CD4-positive, alpha-beta T cell treated with Interleukin-1 beta for 1 hour (primary cell): ENCODE results near the gene ZNF469.
A peak's percentile ranks its signal among the peaks of the same experiment; 100 is the strongest.

Source experiments
- DNase-seq, 2 donors: peaks; one replicate each; pipeline ENCODE4 v3.0.0-alpha.2; 2020 to 2022

ZNF469 gene

GRCh38 chr16:88378401-88378800 lies 4.4 kb upstream of the ZNF469 start:
- DNase-seq, result no peak

GRCh38 chr16:88378836-88379693 lies 3.7 kb upstream of the ZNF469 start:
- no peak for DNase-seq

GRCh38 chr16:88379694-88380040 lies 3.1 kb upstream of the ZNF469 start:
- no peak for DNase-seq

- no peak for DNase-seq
Observed at GRCh38 chr16:88380099-88380498, 2.7 kb upstream of the ZNF469 start.

- DNase-seq, result no peak
Observed at GRCh38 chr16:88380619-88381018, 2.1 kb upstream of the ZNF469 start.

GRCh38 chr16:88381820-88382451 lies 823 bp upstream of the ZNF469 start:
- no peak for DNase-seq

GRCh38 chr16:88383401-88384221 lies 852 bp downstream of the ZNF469 start:
- DNase-seq, result peak in 1 of 2 donors; percentile 15

- DNase-seq, result no peak
Observed at GRCh38 chr16:88384222-88385111, 1.7 kb downstream of the ZNF469 start.

GRCh38 chr16:88385112-88385594 lies 2.4 kb downstream of the ZNF469 start:
- no peak for DNase-seq

GRCh38 chr16:88385831-88386815 lies 3.4 kb downstream of the ZNF469 start:
- DNase-seq, result no peak

GRCh38 chr16:88387180-88387765 lies 4.5 kb downstream of the ZNF469 start:
- no peak for DNase-seq

GRCh38 chr16:88387941-88388627 lies 5.3 kb downstream of the ZNF469 start:
- no peak for DNase-seq

GRCh38 chr16:88389191-88389590 lies 6.4 kb downstream of the ZNF469 start:
- DNase-seq, result no peak

GRCh38 chr16:88389621-88390160 lies 6.9 kb downstream of the ZNF469 start:
- DNase-seq, result no peak

- DNase-seq, result no peak
Observed at GRCh38 chr16:88390265-88390664, 7.5 kb downstream of the ZNF469 start.

GRCh38 chr16:88390735-88391134 lies 8.0 kb downstream of the ZNF469 start:
- no peak for DNase-seq

GRCh38 chr16:88391144-88391850 lies 8.5 kb downstream of the ZNF469 start:
- DNase-seq, result no peak

GRCh38 chr16:88392111-88392510 lies 9.4 kb downstream of the ZNF469 start:
- DNase-seq, result no peak

- no peak for DNase-seq
Observed at GRCh38 chr16:88392616-88393015, 9.9 kb downstream of the ZNF469 start.
